HepG2 (cell line): ENCODE results near the gene HIPK4. TPM values are rescaled to one million over a fixed set of nuclear protein-coding genes. Genes with fewer than 3 reads are reported as not detected.

Experiments
- GATAD1 ChIP-seq: IDR thresholded peaks from 2 replicates; pipeline ENCODE4 v1.6.1; 2016; ENCODE audit warnings: missing genetic modification reagents, missing compliant biosample characterization
- RXRA ChIP-seq: sonication (generic); formaldehyde crosslinking; IDR thresholded peaks from 2 replicates; pipeline ENCODE4 v1.5.1; 2020; ENCODE audit warnings: missing genetic modification reagents
- SOX5 ChIP-seq: IDR thresholded peaks from 2 replicates; pipeline ENCODE4 v1.6.1; 2016; ENCODE audit warnings: borderline replicate concordance
- THYN1 ChIP-seq: sonication (generic); formaldehyde crosslinking; IDR thresholded peaks from 2 replicates; pipeline ENCODE4 v1.8.1; 2023; ENCODE audit warnings: low read depth, mild to moderate bottlenecking, moderate library complexity, missing genetic modification reagents, borderline replicate concordance
- ZBTB1 ChIP-seq: sonication (generic); formaldehyde crosslinking; IDR thresholded peaks from 2 replicates; pipeline ENCODE4 v1.4.0; 2020; ENCODE audit warnings: missing genetic modification reagents, borderline replicate concordance
- ZNF333 ChIP-seq: sonication (generic); formaldehyde crosslinking; IDR thresholded peaks from 2 replicates; pipeline ENCODE4 v1.4.0; 2020; ENCODE audit warnings: mild to moderate bottlenecking, missing genetic modification reagents, borderline replicate concordance
- ZNF749 ChIP-seq: sonication (generic); formaldehyde crosslinking; IDR thresholded peaks from 2 replicates; pipeline ENCODE4 v1.8.0; 2022; ENCODE audit warnings: mild to moderate bottlenecking, missing genetic modification reagents, moderate library complexity, borderline replicate concordance
- ZNF761 ChIP-seq: sonication (generic); formaldehyde crosslinking; conservative IDR thresholded peaks from 2 replicates; pipeline ENCODE4 v1.4.0; 2020; ENCODE audit warnings: mild to moderate bottlenecking, missing genetic modification reagents
- ZNF781 ChIP-seq: sonication (generic); formaldehyde crosslinking; IDR thresholded peaks from 2 replicates; pipeline ENCODE4 v1.5.1; 2020; ENCODE audit warnings: borderline replicate concordance, mild to moderate bottlenecking, missing genetic modification reagents; ENCODE audit errors: not compliant biosample characterization
- polyA plus RNA-seq, 8 experiments: library from polyadenylated mRNA; depleted of rRNA in 3 of 8; stranded (reverse) in 7 of 8; unstranded in 1 of 8; fragments of >200 nt; fragmentation: Illumina TruSeq in 4 of 8; extraction: Trizol in 4 of 8; gene quantifications; 2 replicates each; pipeline versions ENCODE4 v1.2.1 to v1.2.3, GENCODE V29; 2011 to 2016; ENCODE audit warnings: low read depth in 4 of 8, missing spikeins in 1 of 8, mixed read lengths in 1 of 8; ENCODE audit not compliant: insufficient read depth in 1 of 8
- total RNA-seq, 5 experiments: library from RNA; depleted of rRNA; stranded (reverse); fragments of >200 nt; fragmentation: Illumina TruSeq; extraction: Trizol; gene quantifications; 2 replicates each; pipeline ENCODE4 v1.2.3, GENCODE V29; 2016; ENCODE audit warnings: low read depth in 1 of 5
- TF ChIP-seq, protein P1 (sequence below): sonication (generic); formaldehyde crosslinking; IDR thresholded peaks from 2 replicates; pipeline ENCODE4 v1.8.1; 2023; ENCODE audit warnings: mild to moderate bottlenecking, inconsistent platforms, moderate library complexity, missing genetic modification reagents, borderline replicate concordance
- TF ChIP-seq, protein P2 (sequence below), 2 experiments: sonication (generic) in 1 of 2; formaldehyde crosslinking in 1 of 2; IDR thresholded peaks; 2 replicates each; pipeline versions ENCODE4 v1.6.1 to v1.9.0; 2014 to 2022; ENCODE audit warnings: antibody characterized with exemption in 1 of 2, borderline replicate concordance in 1 of 2, inconsistent platforms in 1 of 2, low read depth in 1 of 2, missing genetic modification reagents in 1 of 2
- TF ChIP-seq, protein P3 (sequence below): IDR thresholded peaks from 2 replicates; pipeline ENCODE4 v1.6.1; 2018; ENCODE audit warnings: missing genetic modification reagents, mild to moderate bottlenecking, missing compliant biosample characterization
- TF ChIP-seq, protein P4 (sequence below): sonication (generic); formaldehyde crosslinking; IDR thresholded peaks from 2 replicates; pipeline ENCODE4 v1.4.0; 2020; ENCODE audit warnings: missing genetic modification reagents

HIPK4 gene
- total and polyA plus RNA-seq, 2 of the 13 experiments (the other 11 are each of a cell fraction or from before 2014, with no cell fraction given) = 0.03 TPM; not detected in 1

DNA sequence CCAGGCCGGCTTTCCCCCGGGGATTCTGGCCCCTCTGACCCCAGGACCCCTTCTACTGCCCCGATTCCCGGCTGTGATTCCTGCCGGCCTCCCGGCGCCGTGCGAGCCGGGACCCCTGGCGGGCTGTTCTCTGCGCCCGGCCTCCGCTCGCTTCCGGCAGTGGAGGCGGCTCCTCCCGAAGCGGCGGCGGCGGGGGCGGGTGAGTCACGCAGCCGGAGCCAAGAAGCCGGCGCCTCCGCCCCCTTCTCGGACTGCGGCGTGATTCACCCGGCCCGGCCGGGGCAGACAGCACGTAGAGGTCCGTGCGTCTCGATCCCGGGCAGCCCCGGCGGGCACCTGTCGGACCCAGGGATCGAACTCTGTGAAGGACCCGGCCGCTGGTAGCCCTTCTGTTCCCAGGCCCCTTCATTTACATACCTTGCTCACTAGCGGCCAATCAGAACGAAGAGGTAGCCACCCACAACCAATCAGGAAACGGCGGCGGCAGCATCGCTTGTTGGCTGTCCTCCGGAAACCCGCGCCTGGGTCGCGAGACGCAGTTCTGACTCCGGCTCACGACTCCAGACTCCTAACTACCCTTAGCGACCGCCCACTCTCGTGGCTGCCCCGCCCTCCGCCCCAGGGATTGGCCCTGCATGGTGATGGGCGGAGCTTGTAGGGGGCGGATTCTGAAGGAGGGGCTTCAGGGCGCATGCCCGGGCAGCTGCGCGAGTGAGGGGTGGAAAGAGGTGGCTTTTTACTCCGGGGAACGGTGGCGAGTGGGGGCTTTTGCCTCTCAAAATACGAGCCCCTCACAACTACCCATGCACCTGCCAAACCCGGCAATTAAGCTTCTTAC, 35.7 kb upstream of the HIPK4 start, which contains the start of gene SERTAD1 (continued):
- TF ChIP-seq, protein P1, sequence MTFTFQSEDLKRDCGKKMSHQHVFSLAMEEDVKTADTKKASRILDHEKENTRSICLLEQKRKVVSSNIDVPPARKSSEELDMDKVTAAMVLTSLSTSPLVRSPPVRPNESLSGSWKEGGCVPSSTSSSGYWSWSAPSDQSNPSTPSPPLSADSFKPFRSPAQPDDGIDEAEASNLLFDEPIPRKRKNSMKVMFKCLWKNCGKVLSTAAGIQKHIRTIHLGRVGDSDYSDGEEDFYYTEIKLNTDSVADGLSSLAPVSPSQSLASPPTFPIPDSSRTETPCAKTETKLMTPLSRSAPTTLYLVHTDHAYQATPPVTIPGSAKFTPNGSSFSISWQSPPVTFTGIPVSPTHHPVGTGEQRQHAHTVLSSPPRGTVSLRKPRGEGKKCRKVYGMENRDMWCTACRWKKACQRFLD (CRISPR knock-in tag) = no peak; the same call in 1 of the 2 replicates
- TF ChIP-seq ZNF781 = no peak
- no peak for TF ChIP-seq THYN1 (CRISPR knock-in tag)
- TF ChIP-seq, protein P2, sequence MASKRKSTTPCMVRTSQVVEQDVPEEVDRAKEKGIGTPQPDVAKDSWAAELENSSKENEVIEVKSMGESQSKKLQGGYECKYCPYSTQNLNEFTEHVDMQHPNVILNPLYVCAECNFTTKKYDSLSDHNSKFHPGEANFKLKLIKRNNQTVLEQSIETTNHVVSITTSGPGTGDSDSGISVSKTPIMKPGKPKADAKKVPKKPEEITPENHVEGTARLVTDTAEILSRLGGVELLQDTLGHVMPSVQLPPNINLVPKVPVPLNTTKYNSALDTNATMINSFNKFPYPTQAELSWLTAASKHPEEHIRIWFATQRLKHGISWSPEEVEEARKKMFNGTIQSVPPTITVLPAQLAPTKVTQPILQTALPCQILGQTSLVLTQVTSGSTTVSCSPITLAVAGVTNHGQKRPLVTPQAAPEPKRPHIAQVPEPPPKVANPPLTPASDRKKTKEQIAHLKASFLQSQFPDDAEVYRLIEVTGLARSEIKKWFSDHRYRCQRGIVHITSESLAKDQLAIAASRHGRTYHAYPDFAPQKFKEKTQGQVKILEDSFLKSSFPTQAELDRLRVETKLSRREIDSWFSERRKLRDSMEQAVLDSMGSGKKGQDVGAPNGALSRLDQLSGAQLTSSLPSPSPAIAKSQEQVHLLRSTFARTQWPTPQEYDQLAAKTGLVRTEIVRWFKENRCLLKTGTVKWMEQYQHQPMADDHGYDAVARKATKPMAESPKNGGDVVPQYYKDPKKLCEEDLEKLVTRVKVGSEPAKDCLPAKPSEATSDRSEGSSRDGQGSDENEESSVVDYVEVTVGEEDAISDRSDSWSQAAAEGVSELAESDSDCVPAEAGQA (IDR thresholded peaks at IDR 0.05; ENCODE audit: low read depth) = no peak
- TF ChIP-seq, protein P2 (CRISPR knock-in tag; IDR thresholded peaks at IDR 0.05; ENCODE audit: borderline replicate concordance) = no peak; the same call in 1 of the 2 replicates
- no peak; the same call in 1 of the 2 replicates for TF ChIP-seq ZNF749 (CRISPR knock-in tag)
- no peak for TF ChIP-seq ZBTB1 (CRISPR knock-in tag)
- TF ChIP-seq ZNF333 (CRISPR knock-in tag) = no peak
- peak; percentile 73; the same call in 1 of the 2 replicates for TF ChIP-seq ZNF761 (CRISPR knock-in tag)
- TF ChIP-seq, protein P3, sequence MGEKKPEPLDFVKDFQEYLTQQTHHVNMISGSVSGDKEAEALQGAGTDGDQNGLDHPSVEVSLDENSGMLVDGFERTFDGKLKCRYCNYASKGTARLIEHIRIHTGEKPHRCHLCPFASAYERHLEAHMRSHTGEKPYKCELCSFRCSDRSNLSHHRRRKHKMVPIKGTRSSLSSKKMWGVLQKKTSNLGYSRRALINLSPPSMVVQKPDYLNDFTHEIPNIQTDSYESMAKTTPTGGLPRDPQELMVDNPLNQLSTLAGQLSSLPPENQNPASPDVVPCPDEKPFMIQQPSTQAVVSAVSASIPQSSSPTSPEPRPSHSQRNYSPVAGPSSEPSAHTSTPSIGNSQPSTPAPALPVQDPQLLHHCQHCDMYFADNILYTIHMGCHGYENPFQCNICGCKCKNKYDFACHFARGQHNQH (CRISPR knock-in tag) = peak; percentile 29; the same call in 1 of the 2 replicates
- peak; percentile 53 for TF ChIP-seq RXRA (CRISPR knock-in tag)
- TF ChIP-seq, protein P4, sequence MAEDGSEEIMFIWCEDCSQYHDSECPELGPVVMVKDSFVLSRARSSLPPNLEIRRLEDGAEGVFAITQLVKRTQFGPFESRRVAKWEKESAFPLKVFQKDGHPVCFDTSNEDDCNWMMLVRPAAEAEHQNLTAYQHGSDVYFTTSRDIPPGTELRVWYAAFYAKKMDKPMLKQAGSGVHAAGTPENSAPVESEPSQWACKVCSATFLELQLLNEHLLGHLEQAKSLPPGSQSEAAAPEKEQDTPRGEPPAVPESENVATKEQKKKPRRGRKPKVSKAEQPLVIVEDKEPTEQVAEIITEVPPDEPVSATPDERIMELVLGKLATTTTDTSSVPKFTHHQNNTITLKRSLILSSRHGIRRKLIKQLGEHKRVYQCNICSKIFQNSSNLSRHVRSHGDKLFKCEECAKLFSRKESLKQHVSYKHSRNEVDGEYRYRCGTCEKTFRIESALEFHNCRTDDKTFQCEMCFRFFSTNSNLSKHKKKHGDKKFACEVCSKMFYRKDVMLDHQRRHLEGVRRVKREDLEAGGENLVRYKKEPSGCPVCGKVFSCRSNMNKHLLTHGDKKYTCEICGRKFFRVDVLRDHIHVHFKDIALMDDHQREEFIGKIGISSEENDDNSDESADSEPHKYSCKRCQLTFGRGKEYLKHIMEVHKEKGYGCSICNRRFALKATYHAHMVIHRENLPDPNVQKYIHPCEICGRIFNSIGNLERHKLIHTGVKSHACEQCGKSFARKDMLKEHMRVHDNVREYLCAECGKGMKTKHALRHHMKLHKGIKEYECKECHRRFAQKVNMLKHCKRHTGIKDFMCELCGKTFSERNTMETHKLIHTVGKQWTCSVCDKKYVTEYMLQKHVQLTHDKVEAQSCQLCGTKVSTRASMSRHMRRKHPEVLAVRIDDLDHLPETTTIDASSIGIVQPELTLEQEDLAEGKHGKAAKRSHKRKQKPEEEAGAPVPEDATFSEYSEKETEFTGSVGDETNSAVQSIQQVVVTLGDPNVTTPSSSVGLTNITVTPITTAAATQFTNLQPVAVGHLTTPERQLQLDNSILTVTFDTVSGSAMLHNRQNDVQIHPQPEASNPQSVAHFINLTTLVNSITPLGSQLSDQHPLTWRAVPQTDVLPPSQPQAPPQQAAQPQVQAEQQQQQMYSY (CRISPR knock-in tag) = no peak
- peak; percentile 32; the same call in 1 of the 2 replicates for TF ChIP-seq SOX5 (CRISPR knock-in tag)
- no peak; the same call in 1 of the 2 replicates for TF ChIP-seq GATAD1
